ENCODE results near the gene CERS6.

- TF ChIP-seq CTCF (conservative IDR thresholded peaks at IDR 0.05) (no peak), ZFX (IDR thresholded peaks at IDR 0.05) (no peak)
These were observed 185.6 kb downstream of the CERS6 start for GRCh38 chr2:168641636-168642035.
